GM10847 (cell line): Measurements from ENCODE around the gene TWNK.

Experiments used
- POLR2A ChIP-seq: IDR thresholded peaks from 2 replicates; pipeline ENCODE4 v1.6.1; 2011; ENCODE audit not compliant: insufficient read length; ENCODE audit errors: extremely low read depth

Gene TWNK

DNA sequence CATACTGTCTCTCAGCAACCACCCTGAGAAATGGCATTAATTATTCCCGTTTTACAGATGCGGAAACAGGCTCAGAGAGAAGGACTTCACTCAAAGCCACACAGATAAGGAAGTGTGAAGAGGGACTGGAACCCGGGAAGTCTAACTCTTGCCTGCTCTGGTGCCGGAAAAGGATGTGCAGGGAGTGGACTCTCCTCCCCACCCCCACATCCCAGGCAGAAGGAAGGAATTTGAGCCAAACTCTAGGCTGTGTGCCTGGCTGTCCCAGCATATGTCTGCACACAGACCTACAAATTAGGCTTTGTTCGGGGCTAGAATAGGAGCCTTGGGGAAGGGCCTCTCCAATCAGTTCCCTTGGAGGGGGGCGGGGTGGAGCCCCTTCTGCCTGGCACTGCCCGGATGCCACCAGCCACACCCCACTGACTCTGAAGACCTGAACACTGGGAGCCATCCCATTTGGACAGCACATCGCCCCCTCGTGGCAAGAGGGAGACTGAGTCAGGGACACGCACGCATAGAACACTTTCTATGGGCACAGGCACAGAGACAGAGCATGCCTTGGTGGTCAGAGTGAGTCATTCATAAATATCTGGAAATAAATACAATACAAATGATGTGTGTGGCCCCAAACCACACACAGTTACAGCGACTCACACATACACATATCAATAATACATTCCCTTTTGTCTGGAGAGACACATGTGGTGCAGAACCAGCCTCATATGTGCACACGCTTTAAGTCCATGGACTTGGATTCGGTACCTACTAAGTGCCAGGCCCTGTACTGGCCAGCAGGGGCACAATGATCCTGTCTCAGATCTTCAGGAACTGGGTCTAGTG is 25.4 kb downstream of the TWNK start:
- no peak for TF ChIP-seq POLR2A

DNA sequence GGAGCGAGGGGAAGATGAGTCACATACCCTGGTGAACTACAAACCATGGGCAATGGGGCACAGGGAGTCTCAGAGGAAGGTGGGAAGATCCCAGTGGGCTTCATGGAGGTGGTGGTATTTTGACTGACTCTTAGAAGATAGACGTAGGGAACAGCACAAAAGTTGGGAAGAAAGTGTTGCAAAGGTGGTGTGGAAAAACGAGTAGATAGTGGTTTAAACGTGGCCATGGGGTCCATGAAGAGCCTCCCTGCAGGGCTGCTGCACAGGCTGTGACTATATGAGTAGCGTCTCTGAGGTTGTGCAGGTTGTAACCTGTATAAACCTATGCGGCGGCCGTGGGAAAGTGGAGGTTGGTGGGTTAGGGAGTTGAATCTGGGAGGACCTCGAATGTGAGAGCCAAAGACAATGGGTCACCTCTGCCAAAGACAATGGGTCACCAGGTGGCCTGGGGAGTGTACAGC is 26.1 kb downstream of the TWNK start:
- TF ChIP-seq POLR2A: no peak

DNA sequence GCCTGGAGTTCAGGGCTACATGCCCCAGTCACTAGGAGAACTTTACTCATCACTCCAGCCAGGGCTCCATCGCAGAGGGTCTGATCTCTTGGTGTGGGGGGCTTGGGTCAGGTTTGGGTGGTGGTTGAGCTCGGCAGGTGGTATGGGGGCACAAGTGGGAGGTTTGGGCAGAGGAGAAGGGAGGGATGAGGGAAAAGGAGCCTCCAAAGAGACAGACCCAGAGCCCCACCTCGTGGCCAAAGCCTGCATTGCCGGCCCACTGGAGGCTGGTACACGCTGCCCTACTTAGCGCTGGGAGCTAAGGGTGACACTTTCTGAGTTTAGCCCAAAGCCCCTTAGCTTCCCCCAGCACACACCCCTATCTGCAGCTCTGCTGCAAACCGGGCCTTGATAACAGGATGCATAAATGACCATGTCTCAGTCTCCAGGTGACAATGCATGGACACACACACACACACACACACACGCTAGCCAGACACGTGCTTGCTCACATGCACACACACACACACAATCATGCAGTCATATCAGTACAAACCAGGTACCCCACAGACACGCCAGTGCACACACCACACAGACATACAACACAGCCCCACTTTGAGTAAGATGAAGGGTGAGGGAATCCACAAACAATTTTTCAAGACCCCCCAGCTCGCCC is 27.0 kb downstream of the TWNK start:
- no peak for TF ChIP-seq POLR2A

DNA sequence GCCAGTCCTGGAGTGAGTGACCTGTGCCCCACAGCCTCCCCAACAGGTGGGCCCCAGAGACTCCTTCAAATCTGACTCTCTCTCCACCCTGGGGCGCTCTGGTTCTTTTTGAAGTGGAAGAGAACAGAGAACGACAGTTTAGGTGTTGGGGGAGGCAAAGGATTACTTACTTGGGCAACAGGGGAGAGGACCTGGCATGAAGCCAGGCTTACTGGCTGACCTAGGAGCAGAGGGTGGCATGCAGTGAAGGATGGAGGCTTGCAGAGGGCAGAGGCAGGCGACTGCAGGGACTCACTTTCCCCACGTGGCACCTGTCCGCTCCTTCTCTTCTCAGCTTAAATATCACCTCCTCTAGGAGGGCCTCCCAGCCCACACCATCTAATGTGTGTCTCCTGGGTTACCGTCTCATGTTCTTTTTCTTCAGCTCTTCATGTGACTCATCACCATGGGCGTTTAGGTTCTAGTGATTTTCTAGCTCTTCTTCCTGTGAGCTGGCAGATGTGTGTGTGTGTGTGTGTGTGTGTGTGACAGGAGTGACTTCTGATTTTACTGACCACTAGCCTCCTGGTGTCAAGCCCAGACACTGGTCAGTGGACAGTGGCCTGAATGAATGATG is 27.7 kb downstream of the TWNK start:
- no peak for TF ChIP-seq POLR2A

DNA sequence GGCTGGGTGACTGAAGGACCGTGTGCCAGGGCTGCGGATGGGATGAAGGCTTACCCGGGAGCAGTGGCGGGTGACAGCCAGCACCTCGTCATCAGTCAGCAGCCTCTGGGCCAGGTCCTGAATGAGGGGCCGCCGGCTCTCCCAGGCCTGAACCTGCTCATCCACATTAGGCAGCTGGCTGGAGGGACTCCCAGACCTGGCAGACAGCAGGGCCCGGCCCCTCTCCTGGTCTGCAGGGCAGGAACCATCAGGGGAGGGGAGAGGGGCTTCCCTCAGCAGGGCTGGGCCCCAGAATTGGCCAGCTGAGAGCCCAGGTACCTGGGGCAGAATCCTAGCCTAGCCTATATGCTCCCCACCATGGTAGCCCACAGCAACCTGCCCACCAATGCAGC is 28.2 kb downstream of the TWNK start:
- no peak for TF ChIP-seq POLR2A

DNA sequence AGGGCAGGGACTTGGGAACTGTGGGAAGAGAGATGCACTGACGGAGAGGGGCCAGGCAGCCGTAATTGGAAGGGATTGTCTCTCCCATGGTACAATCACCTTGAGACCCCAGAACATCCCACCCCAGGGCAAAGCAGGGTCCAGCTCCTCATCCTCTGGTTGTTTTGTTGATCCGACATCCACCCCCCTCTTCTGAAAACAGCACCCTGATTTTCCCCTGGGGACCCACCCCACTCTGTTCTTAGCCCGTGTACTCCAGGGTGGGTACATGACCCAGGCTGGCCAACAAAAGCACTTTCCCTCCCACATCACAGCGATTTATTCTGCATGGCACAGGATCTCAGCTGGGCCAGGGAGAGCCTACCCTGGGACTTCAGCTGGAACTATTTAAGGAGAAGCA is 29.5 kb downstream of the TWNK start:
- TF ChIP-seq POLR2A: no peak

DNA sequence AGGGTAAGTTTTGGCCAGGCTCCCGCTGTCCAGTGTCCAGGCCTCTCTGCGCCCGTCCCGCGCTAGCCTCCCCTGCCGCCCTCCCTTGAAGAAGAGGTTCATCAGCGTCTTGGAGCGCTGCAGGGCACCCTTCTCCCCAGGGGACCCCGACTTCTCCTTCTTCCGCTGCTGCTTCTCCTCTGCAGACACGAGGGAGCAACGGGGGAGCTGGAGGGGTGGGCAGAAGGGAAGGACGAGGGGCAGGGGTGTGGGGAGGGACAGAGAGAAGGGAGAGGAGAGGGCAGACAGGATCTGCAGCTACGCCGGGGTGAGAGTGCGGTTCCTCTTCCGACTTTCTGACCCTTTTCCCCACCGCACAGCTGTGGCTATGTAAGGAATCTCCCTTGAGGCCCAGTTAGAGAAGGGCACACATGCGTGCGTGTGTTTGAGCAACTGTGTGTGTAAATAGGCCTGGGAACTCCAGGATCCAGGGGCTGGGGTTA is 30.8 kb downstream of the TWNK start:
- no peak for TF ChIP-seq POLR2A

DNA sequence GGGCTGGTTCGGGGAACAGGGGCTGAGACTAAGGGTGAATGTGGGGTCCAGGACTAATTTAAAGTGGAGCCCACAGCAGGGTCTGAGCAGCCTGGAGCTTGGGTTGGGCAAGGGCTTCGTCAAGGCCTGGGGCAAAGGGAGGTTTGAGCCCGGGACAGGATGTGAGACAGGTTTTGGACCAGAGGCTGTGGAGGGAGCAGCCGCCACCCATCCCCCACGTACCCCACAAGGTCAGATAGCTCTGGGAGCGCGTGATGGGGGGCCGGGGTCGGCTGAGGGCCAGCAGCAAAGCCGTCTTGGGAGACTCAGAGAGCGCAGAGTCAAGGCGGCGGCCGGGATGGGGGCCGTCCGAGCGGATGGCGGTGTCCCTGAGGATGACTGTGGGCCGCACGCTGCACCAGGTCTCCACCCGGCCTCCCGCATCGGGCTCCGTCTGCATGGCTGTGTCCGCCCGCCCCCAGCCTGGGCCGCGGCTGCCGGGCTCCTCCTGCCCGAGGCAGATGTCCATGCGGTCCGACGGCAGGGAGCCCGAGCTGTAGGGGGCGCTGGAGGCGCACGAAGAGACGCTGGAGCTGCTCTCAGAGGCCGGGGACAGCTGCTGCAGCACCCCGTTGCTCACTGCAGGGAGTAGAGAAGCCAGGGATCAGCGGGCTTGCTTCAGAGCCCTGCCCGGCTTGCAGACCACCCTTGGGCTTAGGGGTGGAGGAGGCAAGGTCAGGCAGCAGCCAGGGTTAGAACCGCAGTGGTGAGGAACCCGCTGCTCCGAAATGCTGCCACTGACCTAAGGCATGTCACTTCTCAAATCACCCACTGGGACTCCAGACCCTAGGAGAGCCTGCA is 31.5 kb downstream of the TWNK start:
- no peak for TF ChIP-seq POLR2A

DNA sequence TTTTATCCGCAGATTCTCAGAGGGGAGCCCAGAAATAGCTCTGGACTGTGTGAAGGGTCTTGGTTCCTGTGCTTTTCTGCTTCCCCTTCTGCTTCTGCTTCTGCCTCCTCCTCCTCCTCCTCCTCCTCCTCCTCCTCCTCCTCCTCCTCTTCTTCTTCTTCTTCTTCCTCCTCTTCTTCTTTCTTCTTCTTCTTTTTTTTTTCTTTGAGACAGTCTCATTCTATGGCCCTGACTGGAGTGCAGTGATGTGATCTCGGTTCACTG is 32.0 kb downstream of the TWNK start:
- no peak for TF ChIP-seq POLR2A

DNA sequence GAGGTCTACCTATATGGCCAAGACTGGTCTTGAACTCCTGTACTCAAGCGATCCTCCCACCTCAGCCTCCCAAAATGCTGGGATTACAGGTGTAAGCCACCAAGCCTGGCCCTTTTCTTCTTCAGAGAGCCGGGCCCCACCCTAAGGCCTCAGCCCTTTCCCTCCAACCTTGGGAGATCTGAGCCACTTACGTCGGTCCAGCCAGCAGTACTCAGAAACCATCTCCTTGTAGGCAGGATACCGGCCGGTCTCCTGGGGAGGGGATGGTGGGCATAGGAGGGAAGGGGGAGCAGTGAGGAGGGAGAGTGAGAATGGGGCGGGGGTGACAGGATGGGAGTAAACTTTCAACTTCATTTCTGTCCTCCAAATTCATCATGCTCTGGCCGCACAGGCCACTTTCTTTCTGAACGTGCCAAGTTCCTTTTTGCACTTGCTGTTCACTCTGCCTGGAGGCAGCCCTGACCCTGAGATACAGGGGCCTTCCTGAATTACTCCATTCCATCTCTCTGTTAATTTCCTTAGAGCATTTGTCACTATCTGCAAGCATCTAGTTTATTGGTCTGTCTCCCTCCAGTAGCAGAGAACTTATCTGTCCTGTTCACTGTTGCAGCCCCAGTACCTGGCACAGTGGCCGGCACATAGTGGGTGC is 33.2 kb downstream of the TWNK start:
- no peak for TF ChIP-seq POLR2A

DNA sequence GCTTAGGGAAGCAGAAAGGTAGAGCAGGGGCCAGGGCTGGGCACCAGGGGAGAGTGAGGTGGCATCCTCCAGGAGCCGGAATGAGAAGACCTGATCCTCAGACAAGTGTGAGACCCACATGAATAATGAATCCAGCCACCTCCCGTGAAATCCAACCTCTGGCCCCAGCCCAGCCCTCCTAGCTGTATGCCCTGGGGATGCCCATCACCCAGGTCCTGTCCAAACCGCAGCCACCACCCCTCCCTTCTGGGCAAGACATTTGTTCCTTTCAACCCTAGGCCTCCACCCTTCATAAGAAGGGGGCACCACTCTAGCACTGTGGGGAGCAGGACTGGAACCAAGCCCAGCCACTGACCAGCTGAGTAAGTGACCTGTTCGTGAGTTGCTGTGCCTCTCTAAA is 33.9 kb downstream of the TWNK start:
- no peak for TF ChIP-seq POLR2A

DNA sequence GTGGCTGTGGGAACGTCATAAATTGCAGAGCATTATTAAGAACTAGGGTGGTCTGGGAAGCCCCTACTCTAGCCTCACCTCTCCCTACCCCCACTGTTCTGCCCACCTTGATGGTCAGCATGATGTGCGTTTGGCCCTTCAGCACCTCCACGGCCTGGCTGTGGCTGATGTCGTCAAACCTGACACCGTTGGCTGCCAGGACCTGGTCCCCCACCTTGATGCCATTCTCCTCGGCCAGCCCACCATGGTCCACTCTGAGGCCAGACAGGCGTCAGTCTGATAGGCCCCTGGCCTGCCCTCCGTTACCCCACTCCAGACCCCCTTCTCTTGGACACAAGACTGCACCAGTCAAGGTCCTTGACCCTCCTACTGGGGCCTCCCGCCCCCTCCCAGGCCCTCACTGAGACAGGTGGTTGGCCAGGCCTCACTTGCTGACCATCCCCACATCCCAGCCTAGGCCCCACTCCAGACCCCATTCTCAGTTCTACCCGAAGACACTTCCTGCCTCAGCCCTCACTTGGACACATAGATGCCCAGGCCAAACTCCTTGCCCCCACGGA is 34.4 kb downstream of the TWNK start:
- TF ChIP-seq POLR2A: no peak

DNA sequence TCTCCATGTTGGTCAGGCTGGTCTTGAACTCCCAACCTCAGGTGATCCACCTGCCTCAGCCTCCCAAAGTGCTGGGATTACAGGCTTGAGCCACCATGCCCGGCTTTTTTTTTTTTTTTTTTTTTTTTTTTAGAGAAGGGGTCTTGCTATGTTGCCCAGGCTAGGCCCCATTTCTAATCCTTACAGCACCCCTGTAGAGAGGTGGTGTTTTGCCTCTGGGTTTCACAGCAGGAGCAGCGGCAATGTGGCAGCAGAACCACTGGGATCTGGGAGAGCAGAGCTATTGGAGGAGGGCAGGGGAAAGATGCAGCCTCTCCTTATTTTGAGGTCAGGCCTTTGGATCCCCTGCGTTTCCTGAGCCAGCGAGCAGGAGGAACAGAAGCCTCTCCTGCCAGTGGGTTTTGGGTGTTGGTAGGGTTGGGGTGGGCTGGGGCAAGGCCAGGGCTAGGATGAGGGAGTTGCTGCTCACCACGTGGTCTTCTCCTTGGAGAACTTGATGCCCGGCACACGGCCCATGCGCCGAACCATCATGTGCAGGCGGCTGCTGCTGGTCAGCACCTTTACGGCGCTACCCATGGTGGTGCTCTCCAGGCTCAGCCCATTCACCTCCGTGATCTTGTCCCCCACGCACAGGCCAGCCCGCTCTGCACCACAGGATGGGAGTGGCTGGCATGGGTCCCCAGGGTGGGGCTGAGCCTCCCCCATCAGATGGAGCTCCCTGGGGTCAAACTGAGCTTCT is 35.8 kb downstream of the TWNK start:
- TF ChIP-seq POLR2A: no peak
